HS-27A (cell line): ENCODE data around the gene GMPR2.

Source experiments
- DNase-seq: peaks from one replicate; pipeline ENCODE4 v3.0.0-alpha.2; 2012; ENCODE audit warnings: low read depth, missing footprints

Gene GMPR2

DNA sequence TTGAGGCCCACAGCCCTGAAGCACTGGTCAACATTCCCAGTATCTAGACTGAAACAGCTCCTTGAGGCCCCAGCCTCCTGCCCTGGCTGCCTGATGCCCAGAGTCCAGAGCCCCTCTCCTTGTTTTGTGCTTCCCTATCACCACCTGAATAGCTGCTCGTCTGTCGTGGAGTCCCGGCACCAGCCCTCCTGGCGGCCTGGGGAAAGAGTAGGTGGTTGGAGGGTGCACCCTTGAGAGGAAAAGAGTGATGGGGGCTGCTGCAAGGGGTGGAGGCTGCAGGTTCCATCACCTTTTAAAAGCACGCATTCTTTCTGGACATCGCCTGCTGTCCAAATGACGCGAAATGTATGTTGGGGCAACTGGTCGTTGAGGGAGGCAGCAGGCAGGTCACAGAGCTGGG is 35.5 kb downstream of the GMPR2 start:
- DNase-seq, result no peak

- DNase-seq, result no peak
Observed at GRCh38 chr14:24269368-24269767, 36.6 kb downstream of the GMPR2 start.

GRCh38 chr14:24269910-24270536 is 37.3 kb downstream of the GMPR2 start:
- DNase-seq, result no peak

- DNase-seq, result no peak
Observed at GRCh38 chr14:24270537-24271133, 37.9 kb downstream of the GMPR2 start.

GRCh38 chr14:24271134-24271833 is 38.6 kb downstream of the GMPR2 start, which contains the start of gene RABGGTA:
RABGGTA (minus strand) TSS chr14:24271597; CDS start chr14:24271115, 482 bp downstream.
- peak; percentile 72 for DNase-seq

DNA sequence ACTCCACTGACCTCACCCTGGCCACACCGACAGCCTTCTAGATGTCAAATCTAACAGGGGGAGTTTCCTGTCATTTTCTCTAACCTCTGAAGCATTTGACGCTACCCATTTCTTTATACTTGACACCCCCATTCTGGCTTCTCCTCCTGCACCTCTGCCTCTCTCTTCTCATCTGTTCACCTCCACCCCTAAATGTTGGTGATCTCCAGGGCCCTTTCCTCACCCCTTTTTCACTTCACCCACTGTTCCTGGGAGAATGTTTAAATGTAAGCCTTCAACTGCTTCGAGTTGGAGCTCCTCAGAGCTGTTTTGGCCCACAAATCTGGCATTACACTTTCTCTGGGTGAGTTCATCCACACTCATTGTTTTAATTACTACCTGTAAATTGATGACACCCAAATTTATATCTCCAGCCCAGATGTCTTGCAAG is 39.1 kb downstream of the GMPR2 start:
- DNase-seq, result no peak

GRCh38 chr14:24272467-24272866 is 39.7 kb downstream of the GMPR2 start:
- no peak for DNase-seq

DNA sequence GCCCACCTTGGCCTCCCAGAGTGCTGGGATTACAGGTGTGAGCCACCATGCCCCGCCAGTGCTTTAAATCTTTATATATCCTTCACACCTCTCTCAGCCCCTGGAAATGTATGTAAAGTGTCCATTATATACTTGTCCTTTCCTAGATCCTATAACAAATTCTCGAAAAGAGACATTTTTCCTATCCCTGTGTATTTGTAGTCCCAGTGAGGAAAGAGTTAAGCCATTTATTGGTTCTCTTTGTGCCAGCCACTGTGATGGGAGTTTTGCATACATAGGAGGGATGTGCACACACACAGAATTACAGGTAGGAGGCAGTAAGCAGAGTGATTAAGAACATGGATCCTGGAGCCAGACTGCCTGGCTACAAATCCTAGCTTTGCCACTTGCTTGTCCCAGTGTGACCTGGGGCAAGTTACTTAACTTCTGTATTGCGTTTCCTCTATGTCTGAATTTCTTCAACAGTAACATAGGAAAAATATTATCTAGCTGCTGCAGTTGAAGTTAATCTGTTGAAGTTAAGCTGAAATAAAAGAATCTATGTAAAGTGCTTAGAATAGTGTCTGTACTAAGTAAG is 40.8 kb downstream of the GMPR2 start:
- no peak for DNase-seq

DNA sequence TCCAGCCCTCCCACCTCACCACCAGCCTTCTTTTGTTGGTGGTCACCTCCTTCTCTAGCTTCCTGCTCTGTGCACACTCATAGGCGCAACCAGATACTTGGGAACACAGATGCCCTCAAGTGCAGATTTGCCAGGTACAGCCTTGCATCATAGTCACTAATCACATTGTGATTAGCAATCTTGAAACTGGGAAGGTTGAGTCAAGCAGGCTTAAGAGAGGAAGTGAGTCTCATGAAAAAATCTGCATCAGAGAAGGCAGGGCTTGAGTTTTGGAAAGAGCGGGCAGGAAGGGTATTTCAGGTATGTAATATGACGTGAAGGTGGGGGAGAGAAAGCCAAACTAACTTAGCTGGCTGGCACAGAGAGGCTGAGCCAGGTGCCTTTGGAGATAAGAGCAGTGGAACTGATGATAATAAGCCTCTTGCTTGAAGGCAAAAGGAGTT is 41.4 kb downstream of the GMPR2 start:
- DNase-seq, result no peak

DNA sequence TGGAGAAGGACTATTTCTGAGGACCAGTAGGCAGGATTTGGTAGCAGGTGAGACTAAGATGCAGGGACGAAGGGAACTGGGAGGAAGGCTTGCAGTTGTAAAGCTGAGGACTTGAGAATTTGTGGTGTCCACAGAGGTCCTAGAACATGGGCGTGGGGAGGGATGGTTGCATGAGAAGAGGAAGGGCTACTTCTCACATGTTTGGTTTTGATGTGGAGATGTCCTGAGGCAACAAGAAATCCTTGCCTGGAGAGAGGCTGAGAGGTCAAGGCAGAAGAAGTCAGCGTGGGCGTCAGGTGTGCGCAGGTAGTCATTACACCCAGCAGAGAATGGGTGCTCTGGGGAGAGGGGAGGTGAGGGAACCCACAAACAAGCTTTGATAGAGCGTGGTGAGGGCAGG is 44.3 kb downstream of the GMPR2 start:
- no peak for DNase-seq

- DNase-seq, result no peak
Observed at GRCh38 chr14:24277606-24278321, 45.0 kb downstream of the GMPR2 start.

DNA sequence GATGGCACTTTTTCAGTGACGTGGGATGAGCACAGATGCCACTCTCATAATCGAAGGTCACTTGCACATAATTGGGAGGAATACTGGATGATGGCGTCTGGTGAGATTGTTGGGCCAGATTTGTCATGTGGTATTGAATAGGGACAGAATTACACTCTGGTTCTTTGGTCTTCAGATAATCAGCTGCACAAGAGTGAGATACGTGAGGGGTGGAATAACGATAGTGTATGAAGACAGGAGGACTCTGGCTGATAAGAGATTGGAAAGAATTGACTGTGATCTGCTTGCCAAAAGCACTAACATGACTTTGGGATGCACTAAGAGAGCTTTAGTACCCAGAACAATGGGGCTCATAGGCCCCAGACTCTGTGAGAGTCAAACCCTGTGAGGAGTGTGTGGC is 45.7 kb downstream of the GMPR2 start:
- no peak for DNase-seq

- no peak for DNase-seq
Observed at GRCh38 chr14:24279301-24280186, 46.8 kb downstream of the GMPR2 start.

- DNase-seq, result no peak
Observed at GRCh38 chr14:24280797-24281460, 48.2 kb downstream of the GMPR2 start.

- no peak for DNase-seq
Observed at GRCh38 chr14:24281636-24282035, 48.9 kb downstream of the GMPR2 start.

DNA sequence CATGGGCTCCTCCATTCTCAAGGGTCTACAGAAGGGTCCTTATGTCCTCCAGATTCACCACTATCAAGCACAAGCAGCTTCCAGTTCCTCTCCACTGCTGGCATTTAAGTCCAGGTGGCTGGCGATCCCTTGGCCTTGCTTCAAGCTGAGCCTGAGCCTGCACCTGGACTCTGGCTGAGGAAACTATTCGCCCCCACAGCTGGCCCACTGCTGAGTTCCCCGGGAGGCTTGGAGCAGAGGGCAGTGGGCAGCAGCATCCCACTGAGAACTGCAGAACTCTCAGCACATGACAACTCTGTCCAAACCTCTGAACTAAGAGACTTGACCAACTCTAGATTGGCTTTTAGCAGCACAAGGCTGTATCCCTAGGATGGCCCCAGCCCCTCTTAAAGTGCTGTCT is 50.0 kb downstream of the GMPR2 start:
- no peak for DNase-seq

- no peak for DNase-seq
Observed at GRCh38 chr14:24283796-24284460, 51.2 kb downstream of the GMPR2 start.

GRCh38 chr14:24284501-24285035 is 51.8 kb downstream of the GMPR2 start:
- no peak for DNase-seq

GRCh38 chr14:24285351-24285750 is 52.6 kb downstream of the GMPR2 start:
- no peak for DNase-seq

GRCh38 chr14:24286996-24287395 is 54.3 kb downstream of the GMPR2 start:
- no peak for DNase-seq
